NCI-H2081 treated with DMSO at 0.1 percent for 48 hours (cell line): ENCODE results near the gene MAPK10.
"Not testable (repeated sequence)": the region's sequence is repeated elsewhere in the genome, so short reads cannot be mapped to it uniquely, and the experiment has no call there.

ENCODE experiments used
- DNase-seq: peaks from one replicate; lab custom pipeline; 2025; lab: John Stamatoyannopoulos, UW

Gene MAPK10

GRCh38 chr4:86184216-86184900 lies 175.5 kb downstream of the MAPK10 start:
- no peak for DNase-seq

GRCh38 chr4:86181585-86181984 lies 178.3 kb downstream of the MAPK10 start:
- no peak for DNase-seq

- no peak for DNase-seq
Measured at GRCh38 chr4:86178211-86178610, 181.6 kb downstream of the MAPK10 start.

- DNase-seq: no peak
Measured at GRCh38 chr4:86174506-86174905, 185.3 kb downstream of the MAPK10 start.

- DNase-seq: not testable (repeated sequence)
Measured at GRCh38 chr4:86168335-86168734, 191.5 kb downstream of the MAPK10 start.

GRCh38 chr4:86160426-86160825 lies 199.4 kb downstream of the MAPK10 start:
- DNase-seq: no peak

GRCh38 chr4:86159216-86159615 lies 200.6 kb downstream of the MAPK10 start:
- no peak for DNase-seq

GRCh38 chr4:86156531-86156930 lies 203.3 kb downstream of the MAPK10 start:
- no peak for DNase-seq

- no peak for DNase-seq
Measured at GRCh38 chr4:86155766-86156165, 204.1 kb downstream of the MAPK10 start.

- DNase-seq: no peak
Measured at GRCh38 chr4:86152454-86152853, 207.4 kb downstream of the MAPK10 start.

GRCh38 chr4:86151196-86151595 lies 208.7 kb downstream of the MAPK10 start:
- DNase-seq: no peak

GRCh38 chr4:86141161-86141560 lies 218.7 kb downstream of the MAPK10 start:
- no peak for DNase-seq

GRCh38 chr4:86132468-86132867 lies 227.4 kb downstream of the MAPK10 start:
- no peak for DNase-seq

GRCh38 chr4:86131456-86131855 lies 228.4 kb downstream of the MAPK10 start:
- no peak for DNase-seq

GRCh38 chr4:86130160-86130933 lies 229.5 kb downstream of the MAPK10 start:
- DNase-seq: no peak

- DNase-seq: no peak
Measured at GRCh38 chr4:86129546-86129945, 230.3 kb downstream of the MAPK10 start.

GRCh38 chr4:86122404-86122803 lies 237.4 kb downstream of the MAPK10 start:
- no peak for DNase-seq

GRCh38 chr4:86118711-86119110 lies 241.1 kb downstream of the MAPK10 start:
- no peak for DNase-seq

GRCh38 chr4:86117705-86118302 lies 242.0 kb downstream of the MAPK10 start:
- DNase-seq: no peak

GRCh38 chr4:86114563-86114962 lies 245.3 kb downstream of the MAPK10 start:
- no peak for DNase-seq

- no peak for DNase-seq
Measured at GRCh38 chr4:86108834-86109233, 251.0 kb downstream of the MAPK10 start.

GRCh38 chr4:86108137-86108536 lies 251.7 kb downstream of the MAPK10 start:
- no peak for DNase-seq

GRCh38 chr4:86107112-86107511 lies 252.7 kb downstream of the MAPK10 start:
- DNase-seq: no peak
